Measurements from ENCODE around the gene TSPAN9. TPM values are rescaled to one million over a fixed set of nuclear protein-coding genes. Genes with fewer than 3 reads are reported as not detected.

Gene TSPAN9
- total RNA-seq, 1 experiment from 2014 or later = 9.6 TPM

DNA sequence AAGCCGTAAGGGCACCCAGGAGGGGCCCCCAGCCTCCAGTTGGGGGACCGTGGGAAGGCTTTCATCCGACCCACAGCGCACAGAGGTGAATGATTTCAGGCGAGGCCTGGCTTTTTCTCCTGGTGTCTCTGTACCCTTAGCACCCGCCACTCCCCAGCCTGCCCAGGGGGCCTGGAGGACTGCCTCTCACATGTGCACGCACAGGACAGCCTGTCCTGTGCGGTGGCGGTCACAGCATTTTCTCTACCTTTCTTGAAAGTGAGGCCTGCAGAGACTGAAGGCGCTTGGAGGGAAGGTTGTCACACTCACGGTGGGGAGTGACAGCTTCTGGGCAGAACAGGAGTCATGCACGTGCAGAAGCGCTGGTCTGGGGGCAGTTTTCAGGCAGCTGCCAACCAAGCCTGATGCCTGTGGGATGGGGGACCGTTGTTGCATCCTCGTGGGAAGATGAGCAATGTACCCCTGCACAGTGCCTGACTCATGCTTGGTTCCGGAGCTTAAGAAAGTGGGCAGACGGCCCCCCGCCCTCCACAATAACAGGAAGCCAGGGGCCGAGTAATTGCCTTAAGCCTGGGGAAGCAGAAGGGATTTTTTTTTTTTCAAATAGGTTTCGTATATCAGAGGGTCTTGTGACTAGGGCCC is 148.1 kb downstream of the TSPAN9 start:
- no peak for DNase-seq
- BruUV-seq (replicated peaks) = no TSS peak
- Histone ChIP-seq H2AFZ (no peak overlapping the region), H3K27me3 (ENCODE audit: insufficient read depth, low read depth) (0 out of 2 replicates have a peak, but pooled peaks cover 24% of the 10 kb centered on the region), H3K4me3 (no peak overlapping the region), H3F3A (ENCODE audit: insufficient read depth, low read depth) (no peaks in the 10 kb centered on the region), H3K27ac (no peak overlapping the region), H3K79me2 (ENCODE audit: low read depth) (no peaks in the 10 kb centered on the region), H3K9me2 (ENCODE audit: insufficient read depth) (no peaks in the 10 kb centered on the region), H3K4me2 (no peak overlapping the region), H3K4me1 (replicated peaks; ENCODE audit: insufficient read depth) (no peaks in the 10 kb centered on the region), H3K36me3 (ENCODE audit: low read depth) (no peaks in the 10 kb centered on the region), H3K9me3 (ENCODE audit: insufficient read depth, low read depth) (no peaks in the 10 kb centered on the region), H4K20me1 (ENCODE audit: insufficient read depth) (no peaks in the 10 kb centered on the region)
- CTCF ChIA-PET = no interaction called here
- intact Hi-C loops (cut with micrococcal nuclease; ENCODE audit: unreplicated experiment) = no loop called here
- POLR2A ChIA-PET (ENCODE audit: unreplicated experiment) = no interaction called here
- TF ChIP-seq, protein P1, sequence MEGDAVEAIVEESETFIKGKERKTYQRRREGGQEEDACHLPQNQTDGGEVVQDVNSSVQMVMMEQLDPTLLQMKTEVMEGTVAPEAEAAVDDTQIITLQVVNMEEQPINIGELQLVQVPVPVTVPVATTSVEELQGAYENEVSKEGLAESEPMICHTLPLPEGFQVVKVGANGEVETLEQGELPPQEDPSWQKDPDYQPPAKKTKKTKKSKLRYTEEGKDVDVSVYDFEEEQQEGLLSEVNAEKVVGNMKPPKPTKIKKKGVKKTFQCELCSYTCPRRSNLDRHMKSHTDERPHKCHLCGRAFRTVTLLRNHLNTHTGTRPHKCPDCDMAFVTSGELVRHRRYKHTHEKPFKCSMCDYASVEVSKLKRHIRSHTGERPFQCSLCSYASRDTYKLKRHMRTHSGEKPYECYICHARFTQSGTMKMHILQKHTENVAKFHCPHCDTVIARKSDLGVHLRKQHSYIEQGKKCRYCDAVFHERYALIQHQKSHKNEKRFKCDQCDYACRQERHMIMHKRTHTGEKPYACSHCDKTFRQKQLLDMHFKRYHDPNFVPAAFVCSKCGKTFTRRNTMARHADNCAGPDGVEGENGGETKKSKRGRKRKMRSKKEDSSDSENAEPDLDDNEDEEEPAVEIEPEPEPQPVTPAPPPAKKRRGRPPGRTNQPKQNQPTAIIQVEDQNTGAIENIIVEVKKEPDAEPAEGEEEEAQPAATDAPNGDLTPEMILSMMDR (conservative IDR thresholded peaks at IDR 0.05) = no peak
- no peak for TF ChIP-seq EZH2 (IDR thresholded peaks at IDR 0.05; ENCODE audit: low read depth)

DNA sequence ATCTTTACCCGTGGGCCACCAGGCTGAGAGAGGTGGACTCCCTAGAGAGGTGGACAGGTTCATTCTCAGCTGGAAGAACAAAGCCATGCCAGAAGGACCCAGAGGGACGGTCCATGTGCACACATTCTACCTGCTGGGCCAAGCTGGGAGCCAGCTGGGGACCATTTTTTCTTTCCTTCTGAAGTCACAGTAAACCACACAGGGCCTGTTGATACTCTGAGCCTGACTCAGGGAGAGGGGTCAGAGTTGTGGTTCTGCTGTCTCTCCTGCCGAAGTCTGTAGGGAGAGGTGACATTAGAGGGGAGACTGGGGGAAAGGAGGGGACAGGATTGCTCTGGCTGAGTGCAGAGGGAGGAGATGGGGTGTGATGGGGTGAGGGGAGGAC is 148.6 kb downstream of the TSPAN9 start:
- Histone ChIP-seq H3K4me1 (replicated peaks; ENCODE audit: insufficient read depth) (no peaks in the 10 kb centered on the region), H4K20me1 (ENCODE audit: insufficient read depth) (no peaks in the 10 kb centered on the region), H3K27ac (no peak overlapping the region), H3K4me2 (no peak overlapping the region), H3K36me3 (ENCODE audit: low read depth) (no peaks in the 10 kb centered on the region), H3K27me3 (ENCODE audit: insufficient read depth, low read depth) (0 out of 2 replicates have a peak, but pooled peaks cover 24% of the 10 kb centered on the region), H3K9me2 (ENCODE audit: insufficient read depth) (no peaks in the 10 kb centered on the region), H3K4me3 (no peak overlapping the region), H3K9me3 (ENCODE audit: insufficient read depth, low read depth) (no peaks in the 10 kb centered on the region), H3K79me2 (ENCODE audit: low read depth) (no peaks in the 10 kb centered on the region), H2AFZ (no peak overlapping the region), H3F3A (ENCODE audit: insufficient read depth, low read depth) (no peaks in the 10 kb centered on the region)
- POLR2A ChIA-PET (ENCODE audit: unreplicated experiment) = no interaction called here
- no peak for DNase-seq
- intact Hi-C loops (cut with micrococcal nuclease; ENCODE audit: unreplicated experiment) = no loop called here
- CTCF ChIA-PET = no interaction called here
- no TSS peak for BruUV-seq (replicated peaks)
- TF ChIP-seq EZH2 (IDR thresholded peaks at IDR 0.05; ENCODE audit: low read depth) = no peak
- TF ChIP-seq, protein P1 (conservative IDR thresholded peaks at IDR 0.05) = no peak

DNA sequence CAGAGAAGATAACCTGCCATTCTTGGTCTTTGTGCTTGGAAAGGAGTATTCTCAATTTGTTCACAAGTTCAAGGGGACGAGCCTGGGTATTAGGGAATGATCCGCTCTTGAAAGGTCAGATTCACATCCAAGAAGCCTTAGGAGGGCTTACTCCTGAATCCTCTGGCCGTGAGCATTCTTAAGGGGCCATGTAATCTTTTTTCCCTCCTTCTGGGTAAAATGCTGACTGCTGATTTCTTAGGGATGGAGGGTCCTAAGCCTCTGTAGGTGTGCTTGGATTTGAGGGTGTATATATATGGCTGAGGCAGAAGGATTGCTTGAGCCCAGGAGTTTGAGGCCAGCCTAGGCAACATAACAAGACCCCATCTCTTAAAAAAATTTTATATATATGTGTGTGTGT is 149.1 kb downstream of the TSPAN9 start:
- no peaks in the 10 kb centered on the region for H3F3A ChIP-seq (ENCODE audit: insufficient read depth, low read depth)
- no peaks in the 10 kb centered on the region for H4K20me1 ChIP-seq (ENCODE audit: insufficient read depth)
- H3K4me3 ChIP-seq = no peak overlapping the region
- no peaks in the 10 kb centered on the region for H3K36me3 ChIP-seq (ENCODE audit: low read depth)
- no peak for TF ChIP-seq EZH2 (IDR thresholded peaks at IDR 0.05; ENCODE audit: low read depth)
- TF ChIP-seq, protein P1 (conservative IDR thresholded peaks at IDR 0.05) = no peak
- H3K9me2 ChIP-seq (ENCODE audit: insufficient read depth) = no peaks in the 10 kb centered on the region
- intact Hi-C loops (cut with micrococcal nuclease; ENCODE audit: unreplicated experiment) = no loop called here
- POLR2A ChIA-PET (ENCODE audit: unreplicated experiment) = no interaction called here
- H3K9me3 ChIP-seq (ENCODE audit: insufficient read depth, low read depth) = no peaks in the 10 kb centered on the region
- DNase-seq = no peak
- no peak overlapping the region for H3K27ac ChIP-seq
- H3K4me1 ChIP-seq (replicated peaks; ENCODE audit: insufficient read depth) = no peaks in the 10 kb centered on the region
- no peak overlapping the region for H2AFZ ChIP-seq
- H3K27me3 ChIP-seq (ENCODE audit: insufficient read depth, low read depth) = 0 out of 2 replicates have a peak, but pooled peaks cover 24% of the 10 kb centered on the region
- no TSS peak for BruUV-seq (replicated peaks)
- H3K4me2 ChIP-seq = no peak overlapping the region
- CTCF ChIA-PET = no interaction called here
- H3K79me2 ChIP-seq (ENCODE audit: low read depth) = no peaks in the 10 kb centered on the region
